Neural progenitor cell (in vitro differentiated cells): Measurements from ENCODE around the gene NETO2. TPM values are rescaled to one million over a fixed set of nuclear protein-coding genes. Genes with fewer than 3 reads are reported as not detected.
A peak's percentile ranks its signal among the peaks of the same experiment; 100 is the strongest.
"Not testable (repeated sequence)": the region's sequence is repeated elsewhere in the genome, so short reads cannot be mapped to it uniquely, and the experiment has no call there.

Experiments used
- DNase-seq: peaks from one replicate; pipeline ENCODE4 v3.0.0-alpha.2; 2016; ENCODE audit warnings: low spot score
- H2AFZ ChIP-seq: fragments of 200-600 bp; sonication (generic); replicated peaks from 2 replicates; pipeline ENCODE4 v1.6.1; 2016; ENCODE audit warnings: antibody characterized with exemption
- H3F3A ChIP-seq: fragments of 200-600 bp; sonication (generic); 2 replicates; pipeline ENCODE4 v1.6.1; 2016; ENCODE audit warnings: antibody characterized with exemption, low read depth
- H3K27ac ChIP-seq: fragments of 200-600 bp; sonication (generic); 2 replicates; pipeline ENCODE4 v1.5.1; 2016; ENCODE audit warnings: mild to moderate bottlenecking
- H3K27me3 ChIP-seq: fragments of 200-600 bp; sonication (generic); 2 replicates; pipeline ENCODE4 v1.6.1; 2016; ENCODE audit warnings: mild to moderate bottlenecking, moderate library complexity
- H3K36me3 ChIP-seq: fragments of 200-600 bp; sonication (generic); 2 replicates; pipeline ENCODE4 v1.5.1; 2016
- H3K4me1 ChIP-seq: fragments of 200-600 bp; sonication (generic); 2 replicates; pipeline ENCODE4 v1.6.1; 2016; ENCODE audit warnings: mixed run types
- H3K4me2 ChIP-seq: fragments of 200-600 bp; sonication (generic); 2 replicates; pipeline ENCODE4 v1.6.1; 2016
- H3K4me3 ChIP-seq: fragments of 200-600 bp; sonication (generic); 2 replicates; pipeline ENCODE4 v1.5.1; 2016
- H3K79me2 ChIP-seq: fragments of 200-600 bp; sonication (generic); 2 replicates; pipeline ENCODE4 v1.6.1; 2016; ENCODE audit warnings: low read depth
- H3K9ac ChIP-seq: fragments of 200-600 bp; sonication (generic); 2 replicates; pipeline ENCODE4 v1.6.1; 2016
- H3K9me3 ChIP-seq: fragments of 200-600 bp; sonication (generic); 2 replicates; pipeline ENCODE4 v1.5.1; 2016; ENCODE audit warnings: low read depth
- H4K20me1 ChIP-seq: fragments of 200-600 bp; sonication (generic); 2 replicates; pipeline ENCODE4 v1.6.1; 2016; ENCODE audit warnings: low read depth
- H3K27ac Mint-ChIP-seq: 3 replicates; pipeline ENCODE4 v1.8.0; 2021; ENCODE audit warnings: mixed read lengths
- H3K27me3 Mint-ChIP-seq: 2 replicates; pipeline ENCODE4 v1.8.0; 2022; ENCODE audit warnings: low read depth, mild to moderate bottlenecking, inconsistent platforms, moderate library complexity, mixed read lengths; ENCODE audit not compliant: insufficient read depth
- H3K36me3 Mint-ChIP-seq: 3 replicates; pipeline ENCODE4 v1.8.0; 2021; ENCODE audit warnings: mixed read lengths
- H3K4me1 Mint-ChIP-seq: 3 replicates; pipeline ENCODE4 v1.8.0; 2021; ENCODE audit warnings: mixed read lengths
- H3K4me3 Mint-ChIP-seq: 3 replicates; pipeline ENCODE4 v1.8.0; 2021; ENCODE audit warnings: mild to moderate bottlenecking, moderate library complexity, mixed read lengths
- H3K9me3 Mint-ChIP-seq: 3 replicates; pipeline ENCODE4 v1.8.0; 2020; ENCODE audit warnings: mixed read lengths
- CTCF ChIP-seq: fragments of 200-600 bp; sonication (generic); IDR thresholded peaks from 2 replicates; pipeline ENCODE4 v1.5.1; 2017; ENCODE audit warnings: antibody characterized with exemption, mild to moderate bottlenecking
- EZH2 ChIP-seq: fragments of 200-600 bp; sonication (generic); IDR thresholded peaks from 2 replicates; pipeline ENCODE4 v1.6.1; 2017; ENCODE audit warnings: antibody characterized with exemption, mild to moderate bottlenecking, moderate library complexity
- EZH2phosphoT487 ChIP-seq: fragments of 200-600 bp; sonication (generic); IDR thresholded peaks from 2 replicates; pipeline ENCODE4 v1.6.1; 2017; ENCODE audit warnings: antibody characterized with exemption
- total RNA-seq: library from RNA; depleted of rRNA; stranded (reverse); fragments of >200 nt; gene quantifications from 2 replicates; pipeline ENCODE4 v1.2.3, GENCODE V29; 2015; ENCODE audit warnings: low replicate concordance

The NETO2 gene
- total RNA-seq, 1 donor from 2014 or later, result 32.0 TPM

- Histone ChIP-seq H3K36me3 (peaks cover 6% of the 10 kb centered on the region), H3K9me3 (no peaks in the 10 kb centered on the region), H3F3A (no peaks in the 10 kb centered on the region), H3K27ac (no peak overlapping the region), H3K4me1 (no peaks in the 10 kb centered on the region), H4K20me1 (no peaks in the 10 kb centered on the region), H3K9ac (no peak overlapping the region), H3K4me3 (no peak overlapping the region), H3K79me2 (no peaks in the 10 kb centered on the region), H3K4me2 (no peak overlapping the region), H3K27me3 (no peaks in the 10 kb centered on the region), H2AFZ (no peak overlapping the region)
- TF ChIP-seq EZH2 (no peak), CTCF (no peak), EZH2phosphoT487 (no peak)
- no peak overlapping the region for H3K4me3 Mint-ChIP-seq
- no peak for DNase-seq
- no peaks in the 10 kb centered on the region for H3K27me3 Mint-ChIP-seq
- peaks cover 30% of the 10 kb centered on the region for H3K36me3 Mint-ChIP-seq
- no peaks in the 10 kb centered on the region for H3K9me3 Mint-ChIP-seq
- no peaks in the 10 kb centered on the region for H3K4me1 Mint-ChIP-seq
- H3K27ac Mint-ChIP-seq, result no peak overlapping the region
Observed at GRCh38 chr16:47113130-47113529, 30.6 kb downstream of the NETO2 start.

- no peaks in the 10 kb centered on the region for H4K20me1 ChIP-seq
- DNase-seq, result peak; percentile 13
Observed at GRCh38 chr16:47110939-47111338, 32.8 kb downstream of the NETO2 start.

GRCh38 chr16:47109361-47109760 is 34.4 kb downstream of the NETO2 start:
- Mint-ChIP-seq H3K4me1 (no peaks in the 10 kb centered on the region), H3K27ac (no peak overlapping the region), H3K4me3 (no peak overlapping the region), H3K9me3 (no peaks in the 10 kb centered on the region), H3K36me3 (peaks cover 31% of the 10 kb centered on the region), H3K27me3 (no peaks in the 10 kb centered on the region)
- TF ChIP-seq EZH2phosphoT487 (no peak), CTCF (no peak), EZH2 (no peak)
- no peak overlapping the region for H3K4me3 ChIP-seq
- no peaks in the 10 kb centered on the region for H3K4me1 ChIP-seq
- peaks cover 6% of the 10 kb centered on the region for H3K36me3 ChIP-seq
- no peaks in the 10 kb centered on the region for H3K9me3 ChIP-seq
- no peak overlapping the region for H3K27ac ChIP-seq
- no peaks in the 10 kb centered on the region for H4K20me1 ChIP-seq
- H3F3A ChIP-seq, result no peaks in the 10 kb centered on the region
- H3K27me3 ChIP-seq, result no peaks in the 10 kb centered on the region
- no peak for DNase-seq
- no peak overlapping the region for H2AFZ ChIP-seq
- H3K79me2 ChIP-seq, result no peaks in the 10 kb centered on the region
- no peak overlapping the region for H3K9ac ChIP-seq
- H3K4me2 ChIP-seq, result no peak overlapping the region

More at GRCh38 chr16:47110939-47111338, 32.8 kb downstream of the NETO2 start:
- Histone ChIP-seq H3K79me2 (no peaks in the 10 kb centered on the region), H3K9ac (no peak overlapping the region), H2AFZ (no peak overlapping the region), H3K4me2 (no peak overlapping the region), H3K4me3 (no peak overlapping the region), H3K36me3 (peaks cover 6% of the 10 kb centered on the region), H3F3A (no peaks in the 10 kb centered on the region), H3K4me1 (no peaks in the 10 kb centered on the region), H3K27ac (no peak overlapping the region), H3K9me3 (no peaks in the 10 kb centered on the region), H3K27me3 (no peaks in the 10 kb centered on the region)
- Mint-ChIP-seq H3K4me1 (no peaks in the 10 kb centered on the region), H3K4me3 (no peak overlapping the region), H3K27ac (no peak overlapping the region), H3K36me3 (peaks cover 29% of the 10 kb centered on the region), H3K9me3 (no peaks in the 10 kb centered on the region), H3K27me3 (no peaks in the 10 kb centered on the region)
- TF ChIP-seq EZH2 (no peak), CTCF (peak; percentile 33), EZH2phosphoT487 (no peak)

GRCh38 chr16:47102921-47103320 is 40.8 kb downstream of the NETO2 start:
- not testable (repeated sequence) for H2AFZ ChIP-seq, H3K4me2 ChIP-seq, H3K4me1 ChIP-seq, H3F3A ChIP-seq, H4K20me1 ChIP-seq, H3K9ac ChIP-seq, H3K4me3 ChIP-seq, H3K27ac ChIP-seq, H3K79me2 ChIP-seq, H3K4me1 Mint-ChIP-seq, H3K27ac Mint-ChIP-seq, H3K4me3 Mint-ChIP-seq, H3K9me3 ChIP-seq, H3K27me3 ChIP-seq, DNase-seq, H3K27me3 Mint-ChIP-seq
- peaks cover 20% of the 10 kb centered on the region for H3K9me3 Mint-ChIP-seq
- H3K36me3 Mint-ChIP-seq, result peaks cover 73% of the 10 kb centered on the region
- H3K36me3 ChIP-seq, result peaks cover 11% of the 10 kb centered on the region

- H3K27me3 ChIP-seq, H2AFZ ChIP-seq, H3K4me1 Mint-ChIP-seq, H3K27ac ChIP-seq, H3K4me3 ChIP-seq, H3K36me3 ChIP-seq, H3F3A ChIP-seq, H3K79me2 ChIP-seq, H3K27me3 Mint-ChIP-seq, H3K4me3 Mint-ChIP-seq, H3K4me1 ChIP-seq, H3K4me2 ChIP-seq, H4K20me1 ChIP-seq, H3K9ac ChIP-seq, H3K9me3 ChIP-seq, H3K27ac Mint-ChIP-seq: not testable (repeated sequence)
- H3K36me3 Mint-ChIP-seq, result peaks cover 63% of the 10 kb centered on the region
- H3K9me3 Mint-ChIP-seq, result peaks cover 11% of the 10 kb centered on the region
- peak; percentile 25 for DNase-seq
Observed at GRCh38 chr16:47097154-47097553, 46.6 kb downstream of the NETO2 start.
